Activated CD4-positive, alpha-beta T cell treated with anti-CD3 and anti-CD28 coated beads for 36 hours (primary cell): ENCODE measurements around the gene DQX1. TPM values are rescaled to one million over a fixed set of nuclear protein-coding genes. Genes with fewer than 3 reads are reported as not detected.

Experiments used
- ATAC-seq: fragments of 200-7000 bp; cut with Tn5 transposase; one replicate; pipeline ENCODE4 v1.10.0; 2021; ENCODE audit warnings: mild to moderate bottlenecking, moderate library complexity
- CTCF ChIA-PET: fragments of 350-600 bp; sonication (Branson Sonifier 250); formaldehyde crosslinking; loops from one replicate; lab custom pipeline; 2021; ENCODE audit warnings: antibody characterized with exemption; lab: Charles Lee
- POLR2A ChIA-PET: fragments of 350-600 bp; sonication (Branson Sonifier 250); formaldehyde crosslinking; loops from one replicate; lab custom pipeline; 2021; ENCODE audit warnings: antibody characterized with exemption, inconsistent platforms; lab: Charles Lee
- DNase-seq: peaks from one replicate; pipeline ENCODE4 v3.0.0-alpha.2; 2020
- H3K27ac Mint-ChIP-seq: one replicate; pipeline ENCODE4 v1.8.0; 2021; ENCODE audit warnings: mixed read lengths
- H3K27me3 Mint-ChIP-seq: one replicate; pipeline ENCODE4 v1.8.0; 2021; ENCODE audit warnings: mixed read lengths
- H3K36me3 Mint-ChIP-seq: one replicate; pipeline ENCODE4 v1.8.0; 2021; ENCODE audit warnings: low read depth, mixed read lengths
- H3K4me1 Mint-ChIP-seq: one replicate; pipeline ENCODE4 v1.8.0; 2021; ENCODE audit warnings: mixed read lengths
- H3K4me3 Mint-ChIP-seq: one replicate; pipeline ENCODE4 v1.8.0; 2021; ENCODE audit warnings: mild to moderate bottlenecking, moderate library complexity, mixed read lengths
- H3K9me3 Mint-ChIP-seq: one replicate; pipeline ENCODE4 v1.8.0; 2021; ENCODE audit warnings: low read depth, mixed read lengths
- intact Hi-C, 2 experiments: fragments of 100-400 bp; cut with DNase I in 1 of 2; cut with micrococcal nuclease in 1 of 2; formaldehyde crosslinking; loops; one replicate each; pipeline versions ENCODE4 v1.14.2 to v1.15.1; 2022 to 2024; cut with DNase I, micrococcal nuclease
- total RNA-seq, 2 experiments: library from RNA; stranded (reverse); gene quantifications; one replicate each; pipeline ENCODE4 v1.2.3, GENCODE V29; 2021

Gene DQX1
- total RNA-seq, 2 experiments from 2014 or later: 0.40 to 0.41 TPM

DNA sequence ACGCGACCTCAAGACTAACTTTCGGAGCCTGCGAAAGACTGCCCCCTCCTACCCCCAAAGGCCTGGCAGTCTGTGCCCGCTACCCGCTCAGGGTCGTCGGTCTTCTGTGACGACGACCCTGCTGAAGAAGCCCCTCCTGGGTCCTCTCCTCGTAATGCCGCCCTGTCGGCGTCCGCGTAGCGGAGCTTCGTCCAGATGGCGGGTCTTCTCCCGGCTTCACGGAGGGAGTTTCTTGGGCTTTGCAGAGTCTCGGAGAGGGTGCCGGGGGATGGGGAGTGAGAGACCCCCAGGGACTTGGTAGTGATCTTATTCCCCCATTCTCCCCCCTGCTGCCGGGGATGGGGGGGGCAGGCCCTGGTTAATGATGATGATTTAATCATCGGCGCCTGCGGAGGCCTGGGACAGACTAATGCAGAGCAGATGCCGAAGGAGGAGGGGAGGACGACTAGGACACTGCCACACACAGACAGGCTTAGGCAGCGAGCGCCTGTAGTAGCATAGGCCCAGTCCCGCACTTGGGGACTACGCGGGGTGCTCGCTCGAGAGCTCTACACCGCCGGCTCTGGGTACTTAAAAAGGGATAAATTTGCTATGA, 18.0 kb downstream of the DQX1 start:
- Mint-ChIP-seq H3K27me3 (peaks cover 39% of the 10 kb centered on the region), H3K9me3 (no peaks in the 10 kb centered on the region), H3K4me1 (peaks cover 35% of the 10 kb centered on the region), H3K27ac (peak overlapping the region; percentile 99), H3K4me3 (peak overlapping the region; percentile 93), H3K36me3 (peaks cover 34% of the 10 kb centered on the region)
- POLR2A ChIA-PET: interaction anchor here (0.6 kb wide), 1 partner anchor 86 kb away, joined by 3 read pairs; no protein-coding TSS in a partner anchor
- intact Hi-C loops: loop anchor here (1.0 to 5.0 kb wide), 10 partner anchors 21 to 771 kb away; partner anchors contain the start of genes AUP1 (in 2 of the 2), HTRA2 (in 2 of the 2), TTC31 (in 2 of the 2) and DOK1 (in 1 of the 2)
- CTCF ChIA-PET: interaction anchor here (0.5 to 2.0 kb wide), 4 partner anchors 23 to 80 kb away, joined by 3 to 6 read pairs (median 4); no protein-coding TSS in a partner anchor
- ATAC-seq (peak; percentile 16), DNase-seq (peak; percentile 51)

DNA sequence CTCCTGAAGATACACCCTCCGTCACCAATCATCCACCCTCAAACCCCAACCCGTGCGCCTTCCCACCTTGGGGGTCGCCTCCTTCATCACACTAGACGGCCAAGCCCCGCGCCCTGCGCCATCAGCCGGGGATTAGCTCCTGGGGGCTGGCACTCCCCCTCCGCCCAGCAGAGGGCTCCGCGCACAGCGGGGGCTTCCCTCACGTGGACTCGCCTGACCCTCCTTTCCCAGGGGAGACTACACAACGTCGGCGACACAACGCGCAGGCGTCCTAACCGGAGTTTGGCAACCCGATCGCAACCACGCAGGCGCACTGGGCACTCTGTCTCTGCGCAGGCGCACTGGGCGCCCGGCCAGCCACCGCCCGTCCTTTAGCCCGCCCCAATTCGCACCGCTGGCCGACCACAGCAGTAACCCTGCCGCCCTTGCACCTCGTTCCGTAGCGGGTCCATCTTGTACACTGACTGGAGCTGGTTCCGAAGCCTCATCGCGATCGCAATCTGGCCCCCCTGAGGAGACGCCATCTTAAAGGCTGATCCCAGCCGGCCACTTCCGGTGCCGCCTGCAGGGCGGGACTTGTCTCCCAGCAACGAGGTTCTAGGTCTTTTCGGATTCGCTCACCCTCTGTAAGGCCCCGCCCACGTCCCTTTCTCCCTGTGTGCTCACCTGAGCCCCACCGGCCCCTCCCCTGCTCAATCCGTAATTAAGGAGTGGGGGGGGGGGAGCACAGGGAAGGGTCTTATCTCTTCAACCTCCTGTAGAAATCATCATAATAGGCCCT, 18.7 kb downstream of the DQX1 start, which contains the start of gene PCGF1:
Gene PCGF1 (minus strand): TSS at position 551 of the 781 bp plus-strand sequence. CDS start 27 bp downstream, at position 524.
- intact Hi-C loops: loop anchor here (1.0 to 5.0 kb wide), 10 partner anchors 22 to 770 kb away; partner anchors contain the start of genes AUP1 (in 2 of the 2), HTRA2 (in 2 of the 2), TTC31 (in 2 of the 2) and DOK1 (in 1 of the 2)

DNA sequence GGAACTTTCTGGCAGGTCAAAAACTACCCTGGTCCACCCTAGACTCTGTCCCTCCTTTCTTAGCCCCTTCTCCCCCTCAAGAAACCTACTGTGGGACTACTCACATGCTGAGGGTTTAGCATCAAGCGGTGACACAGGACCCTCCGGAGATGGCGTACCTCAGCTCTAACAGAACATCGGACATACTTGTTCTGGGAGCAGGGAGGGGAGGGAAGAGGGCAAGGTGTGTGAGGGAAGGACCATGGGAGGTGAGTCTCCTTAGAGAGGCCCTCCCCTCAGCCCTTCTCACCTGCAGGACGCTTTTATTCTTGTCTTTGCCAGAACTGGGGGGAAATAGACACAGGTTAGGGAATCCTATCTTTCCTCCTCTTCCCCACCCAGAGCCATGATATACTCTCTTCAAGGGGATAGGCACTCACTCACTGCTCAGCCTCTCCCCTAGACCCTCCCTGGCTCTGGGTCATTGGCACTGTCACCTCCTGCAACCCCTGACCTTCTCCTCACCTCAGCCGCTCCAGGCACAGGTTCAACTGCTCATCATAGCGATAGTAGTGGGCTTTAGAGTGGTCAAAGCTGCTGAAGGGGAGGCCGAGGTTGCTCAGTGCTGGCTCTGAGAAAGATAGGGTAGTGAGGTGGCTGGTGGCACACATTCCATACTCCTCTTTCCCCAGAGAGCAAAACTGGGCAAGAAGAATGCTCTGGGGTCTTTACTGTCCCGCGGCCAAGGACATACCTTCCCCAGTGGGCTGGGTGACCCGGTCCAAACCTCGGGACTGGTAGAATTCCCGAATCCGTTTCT, 20.4 kb downstream of the DQX1 start:
- H3K36me3 Mint-ChIP-seq: peaks cover 34% of the 10 kb centered on the region
- peak overlapping the region; percentile 13 for H3K4me3 Mint-ChIP-seq
- POLR2A ChIA-PET: interaction anchor here (1.0 kb wide), 1 partner anchor 25 kb away, joined by 5 read pairs; no protein-coding TSS in a partner anchor
- no peaks in the 10 kb centered on the region for H3K9me3 Mint-ChIP-seq
- ATAC-seq (no peak), DNase-seq (no peak)
- peaks cover 43% of the 10 kb centered on the region for H3K4me1 Mint-ChIP-seq
- H3K27ac Mint-ChIP-seq: no peak overlapping the region
- intact Hi-C loops: loop anchor here (2.0 to 5.0 kb wide), 2 partner anchors 51 to 82 kb away; partner anchors contain the start of gene INO80B (in 1 of the 2)
- H3K27me3 Mint-ChIP-seq: peaks cover 39% of the 10 kb centered on the region
- CTCF ChIA-PET: interaction anchor here (2.0 kb wide), 1 partner anchor 25 kb away, joined by 4 read pairs; no protein-coding TSS in a partner anchor

More for the DNA sequence above, 18.7 kb downstream of the DQX1 start, which contains the start of gene PCGF1:
- ChIA-PET POLR2A (interaction anchor here (0.9 kb wide), 1 partner anchor 9 kb away, joined by 3 read pairs; no protein-coding TSS in a partner anchor), CTCF (interaction anchor here (0.5 to 2.0 kb wide), 3 partner anchors 27 to 1869 kb away, joined by 3 to 4 read pairs (median 3); no protein-coding TSS in a partner anchor)
- DNase-seq (peak; percentile 99), ATAC-seq (peak; percentile 92)
- Mint-ChIP-seq H3K4me1 (peaks cover 40% of the 10 kb centered on the region), H3K36me3 (peaks cover 34% of the 10 kb centered on the region), H3K9me3 (no peaks in the 10 kb centered on the region), H3K27ac (peak within 1 kb of the TSS; percentile 99), H3K27me3 (peaks cover 38% of the 10 kb centered on the region), H3K4me3 (peak within 1 kb of the TSS; percentile 93)

DNA sequence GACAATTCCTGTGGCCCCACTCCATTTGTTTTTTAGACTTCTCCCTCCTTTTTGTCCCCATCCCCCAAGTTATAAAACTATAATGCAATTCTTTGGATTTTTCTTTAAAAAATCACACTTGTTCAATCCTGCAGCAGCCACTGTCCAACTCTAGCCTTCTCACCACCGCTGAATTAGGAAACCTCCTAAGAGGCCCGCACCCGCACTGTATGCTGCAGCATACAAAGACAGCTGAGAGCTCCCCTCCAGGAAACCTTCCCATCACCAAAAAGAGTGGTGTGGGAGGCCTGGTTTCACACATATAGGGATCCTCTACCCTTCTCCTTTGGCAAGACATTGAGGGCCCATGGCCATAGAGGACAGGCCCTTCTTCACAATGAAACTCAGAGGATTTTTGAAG, 21.4 kb downstream of the DQX1 start:
- POLR2A ChIA-PET: interaction anchor here (1.0 to 1.2 kb wide), 2 partner anchors 21 to 26 kb away, joined by 4 to 5 read pairs; partner anchors contain the start of gene DQX1
- no peak for ATAC-seq
- no peak overlapping the region for H3K4me3 Mint-ChIP-seq

DNA sequence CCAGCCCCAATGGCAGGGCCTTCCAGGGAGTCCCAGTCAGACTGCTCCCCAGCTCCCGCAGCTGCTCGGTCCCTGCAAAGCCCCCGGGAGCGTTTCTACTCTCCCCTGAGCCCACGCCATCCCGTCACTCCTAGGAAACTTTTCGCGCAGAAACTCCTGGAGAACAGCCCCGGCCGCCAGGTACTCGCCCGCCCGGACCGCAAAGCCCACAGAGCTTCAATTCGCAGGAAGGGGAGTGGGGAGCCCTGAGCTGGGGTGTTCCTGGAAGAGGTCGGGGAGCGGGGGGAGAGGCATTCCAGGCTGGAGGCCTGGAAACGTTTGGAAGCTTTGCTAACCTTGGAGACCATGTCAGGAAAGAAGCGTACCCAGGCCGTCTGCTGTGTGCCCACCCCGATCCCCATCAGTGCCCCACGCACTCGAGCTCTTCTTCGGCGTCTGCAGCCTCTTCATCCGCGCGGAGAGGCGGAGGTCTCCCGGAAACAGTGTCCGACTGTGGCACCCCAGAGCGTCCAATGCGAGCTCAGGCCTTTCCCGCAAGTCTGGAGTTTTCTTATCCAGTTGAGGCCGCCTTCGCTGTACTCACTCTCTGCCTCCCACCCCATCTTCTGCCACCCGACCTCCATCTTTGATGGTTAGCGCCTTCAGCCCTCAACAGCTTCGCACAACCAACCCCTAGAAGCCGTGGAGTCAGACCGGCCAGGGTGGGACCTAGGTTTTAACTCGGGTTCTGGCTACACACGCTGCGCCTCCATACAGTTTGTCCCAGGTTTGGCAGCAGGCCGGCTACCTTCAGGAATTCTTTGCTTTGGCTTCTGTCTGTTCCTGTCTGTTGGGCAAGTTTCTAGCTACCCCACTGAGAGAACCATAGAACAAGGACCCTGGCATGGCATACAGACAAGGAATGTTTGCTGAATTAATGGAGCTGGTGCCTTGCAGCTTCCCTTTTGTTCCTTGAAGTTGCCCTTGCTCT, 22.2 kb downstream of the DQX1 start:
- Mint-ChIP-seq H3K4me1 (peaks cover 46% of the 10 kb centered on the region), H3K9me3 (no peaks in the 10 kb centered on the region), H3K36me3 (peaks cover 34% of the 10 kb centered on the region), H3K4me3 (peak overlapping the region; percentile 63), H3K27ac (no peak overlapping the region), H3K27me3 (peaks cover 49% of the 10 kb centered on the region)
- POLR2A ChIA-PET: interaction anchor here (1.2 kb wide), 1 partner anchor 22 kb away, joined by 4 read pairs; the partner anchor contains the start of gene DQX1
- DNase-seq: no peak
- CTCF ChIA-PET: interaction anchor here (0.6 to 1.8 kb wide), 13 partner anchors 11 to 112 kb away, joined by 3 to 8 read pairs (median 3); partner anchors contain the start of genes CCDC142, TTC31 and WBP1
- intact Hi-C loops: loop anchor here in 1 of 2 experiments (1.0 kb wide), 1 partner anchor 20 kb away; the partner anchor contains the start of gene TTC31
- no peak for ATAC-seq

More for the DNA sequence above, 21.4 kb downstream of the DQX1 start:
- DNase-seq: no peak
- CTCF ChIA-PET: interaction anchor here (0.7 to 1.8 kb wide), 6 partner anchors 13 to 113 kb away, joined by 3 to 5 read pairs (median 4); no protein-coding TSS in a partner anchor
- Mint-ChIP-seq H3K4me1 (peaks cover 41% of the 10 kb centered on the region), H3K36me3 (peaks cover 34% of the 10 kb centered on the region), H3K27ac (no peak overlapping the region), H3K9me3 (no peaks in the 10 kb centered on the region), H3K27me3 (peaks cover 44% of the 10 kb centered on the region)
- intact Hi-C loops: no loop called here

DNA sequence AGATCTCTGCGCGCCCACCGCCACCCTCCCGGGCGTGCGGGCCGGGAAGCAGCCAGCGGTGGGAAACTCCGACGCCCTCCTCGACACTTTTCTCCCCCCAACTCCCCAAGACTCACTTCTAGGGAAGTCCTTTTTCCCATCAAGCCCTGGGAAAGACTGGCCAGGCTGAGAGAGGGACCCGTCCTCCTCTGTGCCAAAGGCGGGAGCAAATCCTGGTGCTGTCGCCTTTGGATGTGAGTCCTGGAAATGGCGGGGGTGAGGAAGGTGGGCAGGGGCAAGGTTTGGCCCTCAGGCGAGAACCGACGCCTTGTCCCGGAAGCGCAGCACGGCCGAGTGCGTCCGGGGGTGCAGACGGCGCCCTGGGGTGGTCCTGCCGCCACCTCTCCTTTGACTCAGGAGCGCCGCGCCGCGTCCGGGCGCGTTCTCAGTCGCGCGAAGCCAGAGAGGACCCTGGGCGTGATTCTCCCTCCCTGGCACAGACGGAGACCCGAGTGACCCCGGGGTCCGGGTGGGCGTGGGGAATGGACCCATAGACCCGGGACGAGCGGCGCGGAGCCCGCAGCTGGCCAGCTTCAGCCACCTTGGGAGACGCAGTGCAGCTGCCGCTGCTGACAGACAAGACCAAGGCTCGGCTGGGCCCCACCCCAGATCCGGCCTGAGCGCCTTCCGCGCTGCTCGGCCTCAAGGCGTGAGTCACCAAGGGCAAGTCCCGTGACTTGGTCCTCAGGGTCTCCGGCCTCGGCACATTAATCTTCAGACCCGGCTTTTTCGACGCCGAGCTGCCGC, 23.1 kb downstream of the DQX1 start:
- Mint-ChIP-seq H3K4me3 (peak overlapping the region; percentile 63), H3K27ac (no peak overlapping the region), H3K4me1 (peaks cover 45% of the 10 kb centered on the region), H3K27me3 (peaks cover 55% of the 10 kb centered on the region), H3K9me3 (no peaks in the 10 kb centered on the region), H3K36me3 (peaks cover 34% of the 10 kb centered on the region)
- DNase-seq (peak; percentile 71), ATAC-seq (no peak)
- ChIA-PET CTCF (interaction anchor here (0.6 to 1.8 kb wide), 8 partner anchors 12 to 97 kb away, joined by 3 to 8 read pairs (median 3); partner anchors contain the start of genes CCDC142, TTC31 and WBP1), POLR2A (no interaction called here)
- intact Hi-C loops: loop anchor here in 1 of 2 experiments (1.0 kb wide), 1 partner anchor 20 kb away; the partner anchor contains the start of gene TTC31

DNA sequence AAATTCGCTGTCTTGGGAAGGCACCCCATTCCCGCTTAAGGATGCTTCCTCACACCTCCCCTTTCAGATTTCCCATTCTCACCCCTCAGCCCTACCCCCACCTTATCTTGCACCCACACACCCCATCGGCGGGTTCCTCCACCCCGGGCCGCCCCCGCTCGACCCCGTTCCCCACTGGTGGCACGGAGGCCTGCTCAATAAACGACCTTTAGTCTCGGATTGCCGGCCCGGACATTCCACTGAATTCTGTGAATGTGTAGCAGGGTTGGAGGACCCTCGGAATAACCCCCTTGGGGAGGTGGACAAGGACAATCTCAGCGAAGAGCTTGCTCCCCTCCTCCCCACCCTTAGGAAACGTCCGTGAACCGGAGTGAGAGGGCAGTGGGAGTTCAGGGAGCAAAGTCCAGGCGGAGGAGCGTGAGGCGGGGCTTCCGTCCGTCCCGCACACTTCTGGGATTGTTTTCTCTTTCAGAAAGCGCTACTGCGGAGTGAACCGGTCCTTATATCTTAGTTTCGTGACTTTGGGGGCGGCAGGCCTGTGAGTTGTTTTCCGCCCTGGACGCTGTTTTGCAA, 23.8 kb downstream of the DQX1 start:
- CTCF ChIA-PET: interaction anchor here (1.0 to 3.6 kb wide), 2 partner anchors 8 to 20 kb away, joined by 3 to 17 read pairs; partner anchors contain the start of genes CCDC142 and TTC31
- Mint-ChIP-seq H3K4me1 (peaks cover 50% of the 10 kb centered on the region), H3K36me3 (peaks cover 34% of the 10 kb centered on the region), H3K27ac (no peak overlapping the region), H3K27me3 (peaks cover 60% of the 10 kb centered on the region), H3K4me3 (peak overlapping the region; percentile 63), H3K9me3 (no peaks in the 10 kb centered on the region)
- DNase-seq (no peak), ATAC-seq (no peak)
- POLR2A ChIA-PET: no interaction called here
- intact Hi-C loops: no loop called here

DNA sequence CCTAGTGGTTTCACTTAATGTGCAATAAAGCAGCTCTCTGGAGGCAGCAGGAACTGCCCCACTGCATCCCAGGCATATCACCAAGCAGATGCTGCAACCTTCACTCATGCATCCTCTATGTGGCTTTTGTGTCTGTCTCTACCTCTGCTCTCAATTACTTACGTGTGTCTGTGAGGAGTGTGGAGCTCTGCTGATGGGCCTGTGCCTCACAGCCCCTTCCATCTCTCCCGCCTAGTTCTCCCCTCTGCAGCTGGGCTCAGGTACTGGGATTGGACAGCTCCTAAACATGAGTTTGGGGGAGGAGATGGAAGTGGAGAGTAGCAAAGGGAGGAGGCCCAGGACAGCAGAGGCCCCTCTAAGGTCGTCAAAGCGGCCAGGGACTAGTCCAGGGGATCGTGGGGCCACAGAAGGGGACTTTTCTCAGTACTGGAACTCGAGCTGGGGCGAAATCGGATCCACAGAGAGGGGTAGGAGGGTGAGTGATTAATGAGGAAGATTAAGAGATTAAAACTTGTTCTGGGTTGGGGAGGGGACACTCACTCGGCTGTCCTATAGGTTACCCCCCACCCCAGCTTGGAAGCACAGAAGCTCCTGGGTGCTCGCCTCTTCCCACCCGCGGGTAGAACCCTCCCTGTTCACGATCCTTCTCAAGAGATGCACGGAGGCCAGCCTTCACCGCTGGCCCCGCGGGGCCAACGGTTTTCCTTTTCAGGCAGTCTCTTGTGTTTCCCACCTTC, 24.5 kb downstream of the DQX1 start:
- peaks cover 28% of the 10 kb centered on the region for H3K36me3 Mint-ChIP-seq
- peaks cover 45% of the 10 kb centered on the region for H3K4me1 Mint-ChIP-seq
- ChIA-PET POLR2A (interaction anchor here (1.3 kb wide), 1 partner anchor 28 kb away, joined by 4 read pairs; the partner anchor contains the start of gene HTRA2), CTCF (interaction anchor here (1.0 to 3.6 kb wide), 3 partner anchors 9 to 19 kb away, joined by 3 to 17 read pairs (median 5); partner anchors contain the start of genes CCDC142 and TTC31)
- DNase-seq: no peak
- ATAC-seq: no peak
- H3K27ac Mint-ChIP-seq: no peak overlapping the region
- H3K9me3 Mint-ChIP-seq: no peaks in the 10 kb centered on the region
- intact Hi-C loops: no loop called here
- H3K27me3 Mint-ChIP-seq: peaks cover 60% of the 10 kb centered on the region
- H3K4me3 Mint-ChIP-seq: peak overlapping the region; percentile 63
